ENCODE data around the gene RIMBP2.

RIMBP2 gene

DNA sequence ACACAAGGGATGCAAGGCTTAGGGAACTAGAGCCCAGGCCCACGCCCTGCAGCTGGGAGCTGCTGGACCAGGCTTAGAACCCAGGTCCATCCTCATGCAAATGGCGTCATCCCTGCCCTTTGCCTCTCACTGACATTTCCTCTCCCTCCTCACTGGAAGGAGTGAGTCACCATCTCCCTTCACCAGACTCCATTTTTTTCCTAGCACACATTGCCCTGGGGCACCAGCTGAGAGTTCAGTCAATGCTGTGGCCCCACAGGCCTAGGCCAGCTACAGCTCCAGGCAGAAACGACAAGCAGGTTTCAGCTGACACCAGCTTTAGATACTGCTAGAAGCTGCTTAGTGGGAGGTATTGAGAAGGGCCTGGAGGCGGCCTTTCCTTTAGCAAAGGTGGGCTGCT is 98.9 kb downstream of the RIMBP2 start:
- DNase-seq (ENCODE audit: insufficient read length) (no peak), FAIRE-seq (no peak)
- TF ChIP-seq POLR2AphosphoS5 (IDR thresholded peaks at IDR 0.05; ENCODE audit: low read depth, low read length) = no peak
- TF ChIP-seq TAF1 (IDR thresholded peaks at IDR 0.05; ENCODE audit: borderline replicate concordance, low read depth, low read length) = no peak
- no peak for TF ChIP-seq POLR2A (IDR thresholded peaks at IDR 0.05; ENCODE audit: low read depth, low read length)

DNA sequence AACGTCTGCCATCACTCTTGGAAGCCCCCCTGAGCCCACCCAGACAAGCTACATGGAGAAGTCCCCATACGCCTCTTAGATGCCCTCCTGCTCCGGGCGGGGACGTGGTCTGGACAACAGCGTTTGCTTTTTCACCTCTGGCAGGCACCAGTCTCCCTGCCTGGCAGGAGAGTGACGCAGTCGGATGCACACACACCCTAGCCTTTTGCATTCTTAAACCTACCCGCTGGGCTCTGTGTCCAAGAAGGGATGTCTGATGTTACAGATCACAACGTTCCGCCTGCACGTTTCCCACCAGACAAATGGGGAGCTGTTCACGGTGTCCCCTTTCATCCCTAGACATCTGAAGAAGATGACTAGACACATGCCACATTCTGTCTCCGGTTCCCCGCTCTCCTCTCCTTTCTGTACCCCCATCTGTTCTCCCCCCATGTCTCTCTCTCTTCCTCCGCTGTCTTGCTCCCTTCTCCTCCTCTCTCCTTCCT is 100.2 kb downstream of the RIMBP2 start:
- FAIRE-seq (no peak), DNase-seq (ENCODE audit: insufficient read length) (no peak)
- no peak for TF ChIP-seq POLR2AphosphoS5 (IDR thresholded peaks at IDR 0.05; ENCODE audit: low read depth, low read length)
- TF ChIP-seq TAF1 (IDR thresholded peaks at IDR 0.05; ENCODE audit: borderline replicate concordance, low read depth, low read length) = no peak
- TF ChIP-seq POLR2A (IDR thresholded peaks at IDR 0.05; ENCODE audit: low read depth, low read length) = no peak

DNA sequence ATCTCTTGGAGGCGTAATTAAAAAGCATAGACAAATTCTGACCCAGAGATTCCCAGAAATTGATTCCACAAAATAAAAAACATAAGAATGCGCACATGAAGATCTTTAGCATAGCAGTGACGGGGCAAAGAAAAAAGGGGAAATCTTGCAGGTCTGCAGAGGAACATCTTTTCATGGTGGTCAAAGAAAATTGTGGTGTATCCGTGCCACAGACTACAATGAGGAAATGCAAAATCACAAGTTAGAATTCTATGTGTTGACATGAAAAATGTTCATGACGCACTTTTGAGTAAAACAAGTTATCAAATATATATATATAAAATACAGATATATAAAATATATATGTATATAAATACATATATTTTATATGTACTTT is 101.6 kb downstream of the RIMBP2 start:
- FAIRE-seq (no peak), DNase-seq (ENCODE audit: insufficient read length) (no peak)
- no peak for TF ChIP-seq POLR2AphosphoS5 (IDR thresholded peaks at IDR 0.05; ENCODE audit: low read depth, low read length)
- no peak for TF ChIP-seq POLR2A (IDR thresholded peaks at IDR 0.05; ENCODE audit: low read depth, low read length)
- TF ChIP-seq TAF1 (IDR thresholded peaks at IDR 0.05; ENCODE audit: borderline replicate concordance, low read depth, low read length) = no peak

DNA sequence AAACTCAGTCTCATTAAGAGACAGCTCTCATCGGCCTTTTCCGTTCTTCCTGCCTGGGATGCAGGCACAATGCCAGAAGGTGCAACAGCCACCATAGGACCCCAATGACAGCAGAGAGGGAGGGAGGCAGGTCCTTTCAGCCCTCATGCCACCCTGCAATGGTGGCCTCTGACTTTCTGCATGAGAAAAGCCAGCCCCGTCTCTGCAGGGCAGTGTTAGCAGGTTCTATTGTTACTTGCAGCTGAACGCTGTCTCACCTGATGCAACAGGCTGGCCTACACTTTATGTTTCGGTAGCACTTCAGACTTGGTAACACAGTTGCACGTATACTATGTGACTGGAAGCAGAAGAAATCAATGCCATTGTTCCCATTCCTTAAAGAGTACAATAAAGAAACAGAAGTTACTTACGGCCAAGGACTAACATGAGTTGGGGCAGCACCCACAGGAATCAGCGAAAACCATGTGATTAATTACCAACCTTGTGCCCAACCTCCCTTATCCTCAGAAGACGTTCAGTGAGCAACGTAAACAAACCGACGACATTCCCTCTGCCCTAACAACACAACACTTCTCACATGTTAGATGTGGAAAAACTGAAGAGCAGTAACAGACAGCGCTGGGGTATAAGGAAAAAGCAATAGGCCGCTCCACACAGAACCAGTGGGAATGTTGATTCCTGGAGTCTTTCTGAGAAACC is 102.1 kb downstream of the RIMBP2 start:
- DNase-seq (ENCODE audit: insufficient read length) (no peak), FAIRE-seq (no peak)
- TF ChIP-seq POLR2A (IDR thresholded peaks at IDR 0.05; ENCODE audit: low read depth, low read length) = no peak
- TF ChIP-seq POLR2AphosphoS5 (IDR thresholded peaks at IDR 0.05; ENCODE audit: low read depth, low read length) = no peak
- no peak for TF ChIP-seq TAF1 (IDR thresholded peaks at IDR 0.05; ENCODE audit: borderline replicate concordance, low read depth, low read length)

DNA sequence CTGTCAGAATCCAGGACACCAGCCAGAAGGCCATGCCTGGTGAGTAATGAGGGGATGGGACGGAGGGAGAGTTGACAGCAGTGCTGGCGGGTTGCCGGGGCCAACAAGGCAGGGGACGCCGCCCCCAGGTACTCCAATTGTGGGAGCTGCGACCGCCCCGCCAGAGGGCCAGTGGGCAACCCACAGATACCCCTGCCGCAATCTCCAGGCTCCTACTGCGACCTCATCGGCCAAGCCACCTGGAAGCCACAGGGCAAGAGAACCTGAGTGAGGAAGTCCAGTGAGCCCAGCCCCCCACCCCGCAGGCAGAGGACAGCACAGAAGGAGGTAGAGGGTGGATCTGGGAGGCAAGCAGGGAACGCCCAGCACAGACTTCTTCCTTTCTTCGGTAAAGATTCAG is 103.0 kb downstream of the RIMBP2 start:
- TF ChIP-seq TAF1 (IDR thresholded peaks at IDR 0.05; ENCODE audit: borderline replicate concordance, low read depth, low read length) = no peak
- no peak for TF ChIP-seq POLR2AphosphoS5 (IDR thresholded peaks at IDR 0.05; ENCODE audit: low read depth, low read length)
- no peak for TF ChIP-seq POLR2A (IDR thresholded peaks at IDR 0.05; ENCODE audit: low read depth, low read length)
- FAIRE-seq = no peak
- no peak for DNase-seq (ENCODE audit: insufficient read length)

DNA sequence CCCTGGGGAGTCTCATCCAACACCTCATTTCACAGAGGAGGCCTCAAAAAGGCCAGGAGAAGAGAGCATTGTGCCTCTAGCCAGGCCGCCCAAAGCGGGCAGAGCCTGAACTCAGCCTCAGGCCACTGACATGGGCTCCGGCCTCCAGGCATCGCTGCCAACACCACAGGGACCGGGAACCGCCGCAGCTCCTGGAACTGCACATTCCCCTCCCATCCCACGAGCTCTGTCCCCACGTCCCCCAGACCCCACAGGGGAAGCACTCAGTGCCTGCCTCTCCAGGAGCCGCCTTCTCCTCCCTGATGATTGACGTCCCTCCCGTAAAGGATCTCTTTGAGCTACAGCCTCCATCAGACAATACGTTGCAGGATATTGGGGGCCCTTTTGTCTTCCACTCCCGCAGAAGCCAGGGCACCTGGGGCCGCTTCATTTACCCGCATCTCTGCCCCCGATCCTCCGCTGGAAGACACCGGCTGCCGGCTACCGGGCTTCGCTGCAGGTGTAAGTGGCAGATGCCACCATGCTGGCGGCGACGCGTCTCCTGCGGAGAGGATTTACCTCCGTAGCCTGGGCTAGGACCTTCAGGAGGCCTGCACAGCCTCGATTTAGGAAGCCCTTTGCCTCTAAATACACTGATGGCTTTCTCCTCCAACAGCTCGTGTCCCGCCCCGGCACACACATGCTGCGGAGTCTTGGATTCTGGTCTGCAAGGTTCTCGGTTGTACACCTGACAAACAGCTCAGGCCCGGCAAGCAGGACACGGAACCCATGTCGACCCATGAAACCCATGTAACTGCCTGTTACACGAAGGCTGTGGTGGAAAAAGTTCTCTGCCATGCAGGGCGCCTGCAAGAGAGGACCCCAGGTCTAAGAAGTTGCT is 104.8 kb downstream of the RIMBP2 start:
- TF ChIP-seq POLR2AphosphoS5 (IDR thresholded peaks at IDR 0.05; ENCODE audit: low read depth, low read length) (no peak), POLR2A (IDR thresholded peaks at IDR 0.05; ENCODE audit: low read depth, low read length) (no peak), TAF1 (IDR thresholded peaks at IDR 0.05; ENCODE audit: borderline replicate concordance, low read depth, low read length) (no peak)
- no peak for DNase-seq (ENCODE audit: insufficient read length)
- no peak for FAIRE-seq

DNA sequence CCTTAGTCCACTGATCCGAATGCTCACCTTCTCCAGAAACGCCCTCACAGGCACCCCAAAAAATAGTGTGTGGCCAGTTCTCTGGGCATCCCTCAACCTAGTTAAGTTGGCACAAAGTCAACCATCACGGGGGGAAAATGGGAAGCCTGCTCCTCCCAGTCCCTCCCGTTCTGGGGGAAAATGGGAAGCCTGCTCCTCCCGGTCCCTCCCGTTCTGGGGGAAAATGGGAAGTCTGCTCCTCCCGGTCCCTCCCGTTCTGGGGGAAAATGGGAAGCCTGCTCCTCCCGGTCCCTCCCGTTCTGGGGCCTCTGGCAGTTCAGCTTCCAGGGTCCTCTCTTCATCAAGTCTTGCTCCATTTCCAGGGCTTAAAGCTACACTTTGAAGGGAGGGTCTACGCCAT is 106.1 kb downstream of the RIMBP2 start:
- no peak for FAIRE-seq
- no peak for DNase-seq (ENCODE audit: insufficient read length)
- TF ChIP-seq POLR2AphosphoS5 (IDR thresholded peaks at IDR 0.05; ENCODE audit: low read depth, low read length) (no peak), TAF1 (IDR thresholded peaks at IDR 0.05; ENCODE audit: borderline replicate concordance, low read depth, low read length) (no peak), POLR2A (IDR thresholded peaks at IDR 0.05; ENCODE audit: low read depth, low read length) (no peak)

DNA sequence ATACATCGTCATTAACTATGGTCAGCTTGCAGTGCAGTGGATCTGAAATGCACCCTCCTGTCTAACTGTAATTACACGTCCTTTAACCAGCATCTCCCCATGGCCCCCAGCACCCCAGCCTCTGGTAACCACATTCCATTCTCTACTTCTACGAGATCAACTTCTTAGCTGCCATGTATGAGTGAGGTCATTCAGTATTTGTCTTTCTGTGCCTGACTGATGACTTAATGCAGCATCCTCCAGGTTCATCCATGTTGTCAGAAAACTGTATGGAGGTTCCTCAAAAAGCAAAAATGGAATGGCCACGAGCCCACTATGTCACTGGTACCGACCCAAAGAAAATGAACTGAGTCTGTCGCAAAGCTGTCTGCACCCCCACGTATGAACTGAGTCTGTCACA is 107.3 kb downstream of the RIMBP2 start:
- DNase-seq (ENCODE audit: insufficient read length) (no peak), FAIRE-seq (no peak)
- TF ChIP-seq POLR2A (IDR thresholded peaks at IDR 0.05; ENCODE audit: low read depth, low read length) = no peak
- no peak for TF ChIP-seq POLR2AphosphoS5 (IDR thresholded peaks at IDR 0.05; ENCODE audit: low read depth, low read length)
- no peak for TF ChIP-seq TAF1 (IDR thresholded peaks at IDR 0.05; ENCODE audit: borderline replicate concordance, low read depth, low read length)

DNA sequence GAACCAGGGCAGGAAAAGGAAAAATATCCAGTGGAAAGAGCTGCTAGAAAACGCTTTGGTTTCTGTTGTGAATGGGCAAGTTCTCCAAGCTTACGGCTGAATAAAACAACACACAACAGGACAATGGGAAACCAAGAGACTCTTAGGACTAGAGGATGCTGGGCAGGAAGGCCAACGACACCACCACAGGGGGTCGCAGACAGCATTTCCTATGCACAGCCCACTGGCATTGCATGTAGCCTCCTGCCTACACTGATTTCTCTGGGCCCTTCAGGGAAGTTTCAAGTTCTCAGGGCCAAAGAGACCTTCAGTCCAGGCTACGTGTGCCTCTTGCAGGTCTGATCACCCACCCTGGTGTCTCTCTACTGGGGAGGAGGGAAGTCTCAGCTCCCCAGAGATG is 108.0 kb downstream of the RIMBP2 start:
- DNase-seq (ENCODE audit: insufficient read length) (no peak), FAIRE-seq (no peak)
- TF ChIP-seq TAF1 (IDR thresholded peaks at IDR 0.05; ENCODE audit: borderline replicate concordance, low read depth, low read length) = no peak
- no peak for TF ChIP-seq POLR2AphosphoS5 (IDR thresholded peaks at IDR 0.05; ENCODE audit: low read depth, low read length)
- no peak for TF ChIP-seq POLR2A (IDR thresholded peaks at IDR 0.05; ENCODE audit: low read depth, low read length)

DNA sequence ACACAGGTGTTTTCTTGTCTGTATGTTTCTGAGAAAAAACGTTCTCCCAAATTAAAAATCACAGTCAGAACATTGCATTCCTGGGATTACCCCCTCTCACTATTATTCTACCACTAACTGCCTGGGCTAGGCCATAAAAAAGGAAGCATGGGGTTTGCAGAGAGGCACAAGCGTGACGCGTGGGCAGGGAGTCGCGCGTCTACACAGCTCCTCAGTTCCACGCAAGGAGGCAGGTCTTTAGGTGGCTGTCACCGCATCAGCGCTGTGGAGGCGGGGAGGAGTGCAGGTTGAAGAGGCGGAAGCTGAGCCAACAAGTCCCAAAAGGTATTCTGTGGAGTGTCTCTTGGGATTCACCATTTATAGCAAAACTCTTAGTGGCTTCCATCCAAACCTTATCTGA is 109.9 kb downstream of the RIMBP2 start:
- FAIRE-seq = no peak
- no peak for DNase-seq (ENCODE audit: insufficient read length)
- TF ChIP-seq TAF1 (IDR thresholded peaks at IDR 0.05; ENCODE audit: borderline replicate concordance, low read depth, low read length) = no peak
- no peak for TF ChIP-seq POLR2A (IDR thresholded peaks at IDR 0.05; ENCODE audit: low read depth, low read length)
- TF ChIP-seq POLR2AphosphoS5 (IDR thresholded peaks at IDR 0.05; ENCODE audit: low read depth, low read length) = no peak

DNA sequence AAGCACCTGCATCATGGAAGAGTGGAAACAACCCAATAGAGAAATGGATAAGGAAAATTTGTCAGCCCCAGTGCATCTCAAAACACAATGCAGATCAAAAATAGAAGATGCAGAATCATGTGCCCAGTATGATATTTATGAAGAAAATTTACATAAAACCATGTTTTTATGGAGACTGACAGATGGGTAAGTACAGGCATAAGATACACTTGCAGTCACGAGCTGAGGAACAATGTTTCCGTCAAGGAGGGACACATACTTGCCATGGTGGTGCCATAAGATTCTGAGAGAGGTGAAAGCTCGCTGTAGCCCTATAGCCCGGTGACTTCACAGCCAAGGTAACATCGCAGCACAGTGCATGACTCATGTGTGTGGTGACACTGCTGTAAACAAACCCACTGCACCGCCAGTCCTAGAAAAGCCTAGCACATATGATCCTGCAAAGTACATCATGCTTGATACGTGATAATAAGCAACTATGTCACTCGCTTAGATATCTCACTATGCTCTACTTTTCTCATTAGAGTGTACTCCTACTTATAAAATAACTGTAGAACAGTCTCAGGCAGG is 112.6 kb downstream of the RIMBP2 start:
- no peak for DNase-seq (ENCODE audit: insufficient read length)
- FAIRE-seq = no peak
- TF ChIP-seq TAF1 (IDR thresholded peaks at IDR 0.05; ENCODE audit: borderline replicate concordance, low read depth, low read length) (no peak), POLR2AphosphoS5 (IDR thresholded peaks at IDR 0.05; ENCODE audit: low read depth, low read length) (no peak), POLR2A (IDR thresholded peaks at IDR 0.05; ENCODE audit: low read depth, low read length) (no peak)

Measured in GM12892 (cell line).